ENCODE measurements around the gene NEDD4L.

DNA sequence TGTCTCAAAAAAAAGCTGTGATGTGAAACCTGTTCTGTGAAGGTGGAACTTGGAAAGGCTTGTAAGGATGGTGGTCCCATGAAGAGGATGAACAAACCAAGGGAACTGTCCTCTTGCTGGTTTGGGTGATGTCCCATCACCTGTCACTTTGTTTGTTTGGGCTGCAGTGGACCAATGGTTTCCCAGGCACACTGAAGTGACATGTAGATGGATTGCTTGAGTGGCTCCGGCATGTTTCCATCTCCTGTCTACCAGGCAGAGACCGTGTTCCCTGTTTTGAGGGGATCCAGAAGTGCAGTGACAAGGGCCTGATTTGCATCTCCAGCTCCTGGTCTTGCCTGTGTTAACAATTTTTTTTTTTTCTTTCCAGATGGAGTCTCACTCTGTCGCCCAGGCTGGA, 8.9 kb downstream of the NEDD4L start:
- TF ChIP-seq EZH2 (IDR thresholded peaks at IDR 0.05; ENCODE audit: borderline replicate concordance, insufficient read depth, low read depth, low read length, poor library complexity, severe bottlenecking), result no peak
- TF ChIP-seq, protein P1, sequence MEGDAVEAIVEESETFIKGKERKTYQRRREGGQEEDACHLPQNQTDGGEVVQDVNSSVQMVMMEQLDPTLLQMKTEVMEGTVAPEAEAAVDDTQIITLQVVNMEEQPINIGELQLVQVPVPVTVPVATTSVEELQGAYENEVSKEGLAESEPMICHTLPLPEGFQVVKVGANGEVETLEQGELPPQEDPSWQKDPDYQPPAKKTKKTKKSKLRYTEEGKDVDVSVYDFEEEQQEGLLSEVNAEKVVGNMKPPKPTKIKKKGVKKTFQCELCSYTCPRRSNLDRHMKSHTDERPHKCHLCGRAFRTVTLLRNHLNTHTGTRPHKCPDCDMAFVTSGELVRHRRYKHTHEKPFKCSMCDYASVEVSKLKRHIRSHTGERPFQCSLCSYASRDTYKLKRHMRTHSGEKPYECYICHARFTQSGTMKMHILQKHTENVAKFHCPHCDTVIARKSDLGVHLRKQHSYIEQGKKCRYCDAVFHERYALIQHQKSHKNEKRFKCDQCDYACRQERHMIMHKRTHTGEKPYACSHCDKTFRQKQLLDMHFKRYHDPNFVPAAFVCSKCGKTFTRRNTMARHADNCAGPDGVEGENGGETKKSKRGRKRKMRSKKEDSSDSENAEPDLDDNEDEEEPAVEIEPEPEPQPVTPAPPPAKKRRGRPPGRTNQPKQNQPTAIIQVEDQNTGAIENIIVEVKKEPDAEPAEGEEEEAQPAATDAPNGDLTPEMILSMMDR (IDR thresholded peaks at IDR 0.05), result no peak

All from B cell (primary cell).